CD14-positive monocyte (primary cell): ENCODE results near the gene BARX2. TPM values are rescaled to one million over a fixed set of nuclear protein-coding genes. Genes with fewer than 3 reads are reported as not detected.

ENCODE experiments used
- DNase-seq, 3 donors: peaks; one replicate each; pipeline ENCODE4 v3.0.0-alpha.2; 2011 to 2022
- H2AFZ ChIP-seq: 2 replicates; pipeline ENCODE4 v1.6.0; 2012; ENCODE audit warnings: mild to moderate bottlenecking, low read depth, low read length, inconsistent platforms; ENCODE audit not compliant: insufficient read depth, poor library complexity, severe bottlenecking
- H3K27ac ChIP-seq, 2 donors: 1 replicate in 1 of 2; 2 replicates in 1 of 2; pipeline ENCODE4 v1.5.1; 2012 to 2013; ENCODE audit warnings: low read length in 2 of 2, control low read depth in 1 of 2, inconsistent platforms in 1 of 2, low read depth in 1 of 2, mild to moderate bottlenecking in 1 of 2
- H3K27me3 ChIP-seq, 2 donors: one replicate each; pipeline versions ENCODE4 v1.6.0 to v1.6.1; 2011 to 2013; ENCODE audit warnings: low read length in 2 of 2; ENCODE audit not compliant: control insufficient read depth in 2 of 2, insufficient read depth in 2 of 2
- H3K36me3 ChIP-seq, 2 donors: replicated peaks in 1 of 2; 1 replicate in 1 of 2; 2 replicates in 1 of 2; pipeline versions ENCODE4 v1.5.1 to v1.6.1; 2012 to 2013; ENCODE audit warnings: low read length in 2 of 2, control low read depth in 1 of 2, inconsistent platforms in 1 of 2, mild to moderate bottlenecking in 1 of 2; ENCODE audit not compliant: insufficient read depth in 2 of 2, control insufficient read depth in 1 of 2
- H3K4me1 ChIP-seq, 2 donors: 1 replicate in 1 of 2; 2 replicates in 1 of 2; pipeline versions ENCODE4 v1.5.1 to v1.6.1; 2012 to 2013; ENCODE audit warnings: low read length in 2 of 2, control low read depth in 1 of 2, inconsistent platforms in 1 of 2, mild to moderate bottlenecking in 1 of 2, moderate library complexity in 1 of 2; ENCODE audit not compliant: insufficient read depth in 2 of 2, control insufficient read depth in 1 of 2
- H3K4me2 ChIP-seq: replicated peaks from 2 replicates; pipeline ENCODE3; 2012; ENCODE audit warnings: low read length, moderate library complexity, mild to moderate bottlenecking; ENCODE audit not compliant: poor library complexity, severe bottlenecking; ENCODE audit errors: extremely low read depth
- H3K4me3 ChIP-seq, 3 experiments: fragments of 200-600 bp in 1 of 3; sonication (generic) in 1 of 3; replicated peaks in 1 of 3; 1 replicate in 2 of 3; 2 replicates in 1 of 3; pipeline ENCODE4 v1.5.1; 2011 to 2013; ENCODE audit warnings: low read length in 3 of 3, mild to moderate bottlenecking in 3 of 3, control low read depth in 2 of 3, low read depth in 2 of 3, inconsistent platforms in 1 of 3, moderate library complexity in 1 of 3
- H3K79me2 ChIP-seq: 2 replicates; pipeline ENCODE4 v1.6.0; 2012; ENCODE audit warnings: mild to moderate bottlenecking, control low read depth, inconsistent platforms, low read length, moderate library complexity; ENCODE audit not compliant: insufficient read depth
- H3K9ac ChIP-seq: 2 replicates; pipeline ENCODE4 v1.6.0; 2017; ENCODE audit warnings: low read length, mild to moderate bottlenecking; ENCODE audit not compliant: insufficient read depth, poor library complexity, severe bottlenecking
- H3K9me3 ChIP-seq, 2 donors: replicated peaks in 1 of 2; 1 replicate in 1 of 2; 2 replicates in 1 of 2; pipeline versions ENCODE4 v1.5.1 to v1.6.1; 2012 to 2013; ENCODE audit warnings: low read length in 2 of 2, control low read depth in 1 of 2; ENCODE audit not compliant: control insufficient read depth in 1 of 2, insufficient read depth in 1 of 2
- H4K20me1 ChIP-seq: 2 replicates; pipeline ENCODE4 v1.6.0; 2012; ENCODE audit warnings: mild to moderate bottlenecking, low read length, control low read depth, moderate library complexity; ENCODE audit not compliant: insufficient read depth
- H3K27ac Mint-ChIP-seq, 7 donors: one replicate each; pipeline ENCODE4 v1.8.0; 2020; ENCODE audit warnings: mild to moderate bottlenecking in 7 of 7, mixed read lengths in 7 of 7, moderate library complexity in 6 of 7, inconsistent platforms in 2 of 7
- H3K27me3 Mint-ChIP-seq, 3 donors: one replicate each; pipeline ENCODE4 v1.8.0; 2021 to 2022; ENCODE audit warnings: low read depth in 3 of 3, mild to moderate bottlenecking in 3 of 3, mixed read lengths in 3 of 3, moderate library complexity in 3 of 3, inconsistent platforms in 1 of 3
- H3K36me3 Mint-ChIP-seq, 2 donors: one replicate each; pipeline ENCODE4 v1.8.0; 2020; ENCODE audit warnings: mixed read lengths in 2 of 2, inconsistent platforms in 1 of 2, mild to moderate bottlenecking in 1 of 2
- H3K4me1 Mint-ChIP-seq: one replicate; pipeline ENCODE4 v1.8.0; 2020; ENCODE audit warnings: mild to moderate bottlenecking, mixed read lengths
- H3K4me3 Mint-ChIP-seq, 2 donors: one replicate each; pipeline ENCODE4 v1.8.0; 2020; ENCODE audit warnings: mild to moderate bottlenecking in 2 of 2, mixed read lengths in 2 of 2, moderate library complexity in 1 of 2
- H3K9me3 Mint-ChIP-seq, 7 donors: one replicate each; pipeline ENCODE4 v1.8.0; 2020 to 2022; ENCODE audit warnings: mixed read lengths in 7 of 7, mild to moderate bottlenecking in 6 of 7, moderate library complexity in 6 of 7, inconsistent platforms in 2 of 7
- CTCF ChIP-seq: fragments of 200-600 bp; IDR thresholded peaks from one replicate; pipeline ENCODE4 v1.8.0; 2022; ENCODE audit warnings: antibody characterized with exemption, mild to moderate bottlenecking
- WGBS: methylation state at CpG from one replicate; pipeline ENCODE4 v1.1.5; 2013; ENCODE audit warnings: missing lambda C conversion rate; ENCODE audit not compliant: insufficient coverage; 5-methylcytosine and 5-hydroxymethylcytosine counted together
- intact Hi-C, 2 donors: fragments of 100-400 bp; cut with micrococcal nuclease; formaldehyde crosslinking; loops; one replicate each; pipeline versions ENCODE4 v1.15.0 to v1.15.1; 2023
- polyA plus RNA-seq, 3 donors: library from polyadenylated mRNA; depleted of rRNA in 1 of 3; unstranded in 2 of 3; stranded (reverse) in 1 of 3; fragments of 300-500 nt in 2 of 3; fragments of >200 nt in 1 of 3; fragmentation: Illumina TruSeq in 2 of 3; gene quantifications; 1 replicate in 2 of 3; 2 replicates in 1 of 3; pipeline ENCODE4 v1.2.3, GENCODE V29; 2012 to 2021

BARX2 gene
- polyA plus RNA-seq, 3 donors = not detected

GRCh38 chr11:129352676-129353075 is 23.0 kb upstream of the BARX2 start:
- 90% methylated on average over 2 of the region's 3 CpGs for WGBS
- no peak overlapping the region for H3K27ac Mint-ChIP-seq
- H2AFZ ChIP-seq = no peak overlapping the region
- no peak overlapping the region for H3K4me3 ChIP-seq
- no peak for DNase-seq
- H3K27ac ChIP-seq = no peak overlapping the region
- no peaks in the 10 kb centered on the region for H3K9me3 Mint-ChIP-seq
- intact Hi-C loops = no loop called here
- no peaks in the 10 kb centered on the region for H3K4me1 Mint-ChIP-seq
- H3K4me2 ChIP-seq = no peak overlapping the region
- peaks cover 0 to 3% of the 10 kb centered on the region in 2 donors for H3K27me3 ChIP-seq
- H3K4me1 ChIP-seq = no peaks in the 10 kb centered on the region
- H3K9ac ChIP-seq = no peak overlapping the region
- no peaks in the 10 kb centered on the region for H3K79me2 ChIP-seq
- H3K36me3 ChIP-seq = no peaks in the 10 kb centered on the region
- H3K36me3 Mint-ChIP-seq = no peaks in the 10 kb centered on the region
- no peak overlapping the region for H3K4me3 Mint-ChIP-seq
- H3K27me3 Mint-ChIP-seq = peaks cover 9 to 26% (median 11%) of the 10 kb centered on the region in 3 donors
- H3K9me3 ChIP-seq = no peaks in the 10 kb centered on the region
- H4K20me1 ChIP-seq = no peaks in the 10 kb centered on the region
- no peak for TF ChIP-seq CTCF

- intact Hi-C loops = no loop called here
- no peaks in the 10 kb centered on the region for H3K9me3 ChIP-seq
- H3K9me3 Mint-ChIP-seq = peaks cover 0 to 6% (median 5%) of the 10 kb centered on the region in 7 donors
- H2AFZ ChIP-seq = no peak overlapping the region
- H3K27me3 Mint-ChIP-seq = peaks cover 11 to 29% (median 13%) of the 10 kb centered on the region in 3 donors
- H3K27ac Mint-ChIP-seq = no peak overlapping the region
- no peaks in the 10 kb centered on the region for H3K4me1 ChIP-seq
- WGBS = 97% methylated on average over 3 of the region's 4 CpGs
- no peak overlapping the region for H3K9ac ChIP-seq
- no peaks in the 10 kb centered on the region for H3K36me3 Mint-ChIP-seq
- H3K4me3 Mint-ChIP-seq = no peak overlapping the region
- DNase-seq = no peak
- H3K4me3 ChIP-seq = no peak overlapping the region
- no peak overlapping the region for H3K27ac ChIP-seq
- TF ChIP-seq CTCF = no peak
- no peaks in the 10 kb centered on the region for H3K36me3 ChIP-seq
- H3K27me3 ChIP-seq = peaks cover 3% of the 10 kb centered on the region in 2 donors
- no peaks in the 10 kb centered on the region for H4K20me1 ChIP-seq
- no peak overlapping the region for H3K4me2 ChIP-seq
- no peaks in the 10 kb centered on the region for H3K4me1 Mint-ChIP-seq
- no peaks in the 10 kb centered on the region for H3K79me2 ChIP-seq
These were observed 21.0 kb upstream of the BARX2 start for GRCh38 chr11:129354691-129355090.
